Mesothelial cell of epicardium (in vitro differentiated cells): ENCODE results near the gene TARP.

Experiments
- DNase-seq, 2 experiments: peaks; one replicate each; pipeline ENCODE4 v3.0.0; 2021; ENCODE audit warnings: low spot score in 2 of 2; ENCODE audit not compliant: unreplicated experiment in 2 of 2
- H3K27ac Mint-ChIP-seq: 2 replicates; pipeline ENCODE4 v1.8.0; 2021; ENCODE audit warnings: mixed read lengths
- H3K27me3 Mint-ChIP-seq: 2 replicates; pipeline ENCODE4 v1.8.0; 2021; ENCODE audit warnings: low read depth, mixed read lengths
- H3K36me3 Mint-ChIP-seq: 2 replicates; pipeline ENCODE4 v1.8.0; 2021; ENCODE audit warnings: mixed read lengths
- H3K4me1 Mint-ChIP-seq: 2 replicates; pipeline ENCODE4 v1.8.0; 2021; ENCODE audit warnings: mixed read lengths
- H3K4me3 Mint-ChIP-seq: 2 replicates; pipeline ENCODE4 v1.8.0; 2021; ENCODE audit warnings: mild to moderate bottlenecking, moderate library complexity, mixed read lengths
- H3K9me3 Mint-ChIP-seq: 2 replicates; pipeline ENCODE4 v1.8.0; 2021; ENCODE audit warnings: mixed read lengths
- CTCF ChIP-seq: fragments of 200-600 bp; sonication (generic); IDR thresholded peaks from one replicate; pipeline ENCODE4 v1.5.0; 2021; ENCODE audit warnings: antibody characterized with exemption; ENCODE audit not compliant: unreplicated experiment

Gene TARP

GRCh38 chr7:38300175-38300574 lies 26.7 kb upstream of the TARP start:
- H3K36me3 Mint-ChIP-seq: no peaks in the 10 kb centered on the region
- no peak for TF ChIP-seq CTCF
- H3K27me3 Mint-ChIP-seq: peaks cover 11% of the 10 kb centered on the region
- no peak overlapping the region for H3K27ac Mint-ChIP-seq
- no peaks in the 10 kb centered on the region for H3K9me3 Mint-ChIP-seq
- no peaks in the 10 kb centered on the region for H3K4me1 Mint-ChIP-seq
- H3K4me3 Mint-ChIP-seq: no peak overlapping the region
- no peak for DNase-seq

DNA sequence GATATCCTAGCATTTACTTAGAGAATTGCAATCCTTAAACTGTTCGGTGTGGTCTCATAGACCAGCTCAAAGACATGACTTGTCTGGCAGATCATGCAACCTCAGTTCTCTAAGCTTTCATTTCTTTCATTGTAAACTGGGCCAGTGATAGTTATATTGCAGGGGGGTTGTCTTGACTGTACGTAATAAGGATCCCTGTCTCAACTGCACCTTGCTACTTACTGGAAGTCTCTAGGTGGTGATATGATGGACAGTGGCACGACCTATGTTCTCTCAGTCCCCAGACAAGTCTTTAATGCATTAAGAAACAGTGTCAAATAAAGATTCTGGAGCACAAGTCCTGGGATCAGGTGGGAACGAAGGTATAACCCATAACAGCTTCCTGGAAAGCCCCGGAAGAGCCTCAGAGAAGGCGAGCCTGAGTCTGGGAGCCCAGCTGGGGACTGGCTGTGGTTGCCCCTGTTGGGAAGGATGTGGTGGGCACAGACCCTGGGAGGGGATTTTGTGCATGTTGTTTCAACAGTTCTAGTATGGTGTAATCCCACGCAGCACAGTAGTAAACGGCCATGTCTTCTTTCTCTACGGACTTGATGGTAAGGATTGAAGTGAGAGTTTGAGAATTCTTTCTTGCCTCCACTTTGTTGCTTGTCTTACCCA lies 26.0 kb upstream of the TARP start:
- Mint-ChIP-seq H3K36me3 (no peaks in the 10 kb centered on the region), H3K27me3 (peaks cover 8% of the 10 kb centered on the region), H3K4me1 (no peaks in the 10 kb centered on the region), H3K4me3 (no peak overlapping the region), H3K9me3 (no peaks in the 10 kb centered on the region), H3K27ac (no peak overlapping the region)
- DNase-seq: no peak
- TF ChIP-seq CTCF: no peak

- Mint-ChIP-seq H3K9me3 (no peaks in the 10 kb centered on the region), H3K4me1 (no peaks in the 10 kb centered on the region), H3K27me3 (peaks cover 6% of the 10 kb centered on the region), H3K4me3 (no peak overlapping the region), H3K27ac (no peak overlapping the region), H3K36me3 (no peaks in the 10 kb centered on the region)
- TF ChIP-seq CTCF: no peak
- DNase-seq: no peak
Measured at GRCh38 chr7:38296059-38296857, 22.8 kb upstream of the TARP start.

GRCh38 chr7:38294926-38295325 lies 21.5 kb upstream of the TARP start:
- H3K4me3 Mint-ChIP-seq: no peak overlapping the region
- DNase-seq: no peak
- no peaks in the 10 kb centered on the region for H3K9me3 Mint-ChIP-seq
- H3K27me3 Mint-ChIP-seq: peaks cover 3% of the 10 kb centered on the region
- TF ChIP-seq CTCF: no peak
- H3K4me1 Mint-ChIP-seq: no peaks in the 10 kb centered on the region
- H3K27ac Mint-ChIP-seq: no peak overlapping the region
- H3K36me3 Mint-ChIP-seq: no peaks in the 10 kb centered on the region

DNA sequence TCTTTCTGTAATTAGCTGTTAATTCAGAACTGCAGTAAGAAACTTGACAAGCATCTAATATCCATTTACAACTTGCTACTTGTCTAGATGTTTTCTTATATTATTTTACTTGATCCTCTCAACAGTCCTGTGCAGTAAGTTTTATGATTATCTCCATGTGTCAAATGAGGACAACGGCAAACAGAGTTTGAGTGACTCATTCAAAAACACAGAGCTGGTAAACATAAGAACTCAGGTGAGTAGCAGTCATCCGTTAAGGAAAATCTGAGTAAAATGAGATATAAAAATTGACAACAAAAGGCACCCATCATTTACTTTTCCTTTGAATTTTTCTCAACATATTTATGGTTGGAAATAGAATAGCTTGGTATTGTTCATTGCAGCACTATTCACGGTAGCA lies 19.0 kb upstream of the TARP start:
- TF ChIP-seq CTCF: no peak
- Mint-ChIP-seq H3K27me3 (peaks cover 4% of the 10 kb centered on the region), H3K36me3 (no peaks in the 10 kb centered on the region), H3K4me3 (no peak overlapping the region), H3K4me1 (no peaks in the 10 kb centered on the region), H3K9me3 (no peaks in the 10 kb centered on the region), H3K27ac (no peak overlapping the region)
- no peak for DNase-seq
